Upper lobe of right lung (tissue), 1 donor: ENCODE results near the gene TMEM63A. TPM values are rescaled to one million over a fixed set of nuclear protein-coding genes. Genes with fewer than 3 reads are reported as not detected.

ENCODE experiments used
- ATAC-seq: fragments of 200-7000 bp; cut with Tn5 transposase; one replicate; pipeline ENCODE4 v1.9.1; 2020; ENCODE audit warnings: mild to moderate bottlenecking, moderate library complexity
- DNase-seq: peaks from one replicate; pipeline ENCODE4 v3.0.0-alpha.2; 2020
- H3K27ac ChIP-seq: fragments of 200-600 bp; one replicate; pipeline ENCODE4 v1.8.0; 2022
- H3K27me3 ChIP-seq: fragments of 200-600 bp; one replicate; pipeline ENCODE4 v1.8.0; 2022; ENCODE audit warnings: mild to moderate bottlenecking
- H3K36me3 ChIP-seq: fragments of 200-600 bp; one replicate; pipeline ENCODE4 v1.8.0; 2022
- H3K4me1 ChIP-seq: fragments of 200-600 bp; one replicate; pipeline ENCODE4 v1.8.0; 2022
- H3K4me3 ChIP-seq: fragments of 200-600 bp; one replicate; pipeline ENCODE4 v1.8.0; 2022; ENCODE audit warnings: mild to moderate bottlenecking
- H3K9me3 ChIP-seq: fragments of 200-600 bp; one replicate; pipeline ENCODE4 v1.8.0; 2022
- intact Hi-C: fragments of 100-400 bp; cut with DNase I; formaldehyde crosslinking; loops from one replicate; pipeline ENCODE4 v1.11.0; 2022
- total RNA-seq: library from RNA; stranded (reverse); fragmentation: NEBNext Ultra II Directional; extraction: Animal tissue kit (Norgen Biotek cat#: 25700); gene quantifications from one replicate; pipeline ENCODE4 v1.2.1, GENCODE V29; 2021
- TF ChIP-seq, protein P1 (sequence below): fragments of 200-600 bp; IDR thresholded peaks from one replicate; pipeline ENCODE4 v1.8.0; 2022; ENCODE audit warnings: antibody characterized with exemption
- donor health status: DM: no; HTN: yes; CAD: no; lungs with severe emphysema.

TMEM63A gene
- total RNA-seq, 1 donor from 2014 or later: 119 TPM

DNA sequence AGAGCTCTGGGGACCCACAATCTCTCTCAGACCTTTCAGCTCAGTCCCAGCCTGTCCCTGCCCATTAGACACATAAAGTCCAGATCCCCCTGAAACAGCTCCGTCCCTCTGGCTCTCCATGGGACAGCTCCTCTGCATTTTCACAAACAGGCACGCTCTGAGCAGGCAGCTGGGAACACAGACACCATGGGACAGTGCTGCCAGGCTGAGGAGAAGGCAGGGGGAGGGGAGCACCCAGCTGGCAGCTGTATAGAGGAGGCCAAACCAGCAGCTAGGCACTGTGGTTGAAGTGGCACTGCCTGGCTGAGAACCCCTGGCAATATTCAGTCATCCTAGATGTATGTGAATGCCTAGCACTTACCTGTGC, 2.0 kb downstream of the TMEM63A start:
- Histone ChIP-seq H3K27me3 (no peaks in the 10 kb centered on the region), H3K9me3 (no peaks in the 10 kb centered on the region), H3K27ac (peak overlapping the region; percentile 42), H3K4me1 (peaks cover 47% of the 10 kb centered on the region), H3K36me3 (peaks cover 13% of the 10 kb centered on the region), H3K4me3 (peak overlapping the region; percentile 99)
- TF ChIP-seq, protein P1, sequence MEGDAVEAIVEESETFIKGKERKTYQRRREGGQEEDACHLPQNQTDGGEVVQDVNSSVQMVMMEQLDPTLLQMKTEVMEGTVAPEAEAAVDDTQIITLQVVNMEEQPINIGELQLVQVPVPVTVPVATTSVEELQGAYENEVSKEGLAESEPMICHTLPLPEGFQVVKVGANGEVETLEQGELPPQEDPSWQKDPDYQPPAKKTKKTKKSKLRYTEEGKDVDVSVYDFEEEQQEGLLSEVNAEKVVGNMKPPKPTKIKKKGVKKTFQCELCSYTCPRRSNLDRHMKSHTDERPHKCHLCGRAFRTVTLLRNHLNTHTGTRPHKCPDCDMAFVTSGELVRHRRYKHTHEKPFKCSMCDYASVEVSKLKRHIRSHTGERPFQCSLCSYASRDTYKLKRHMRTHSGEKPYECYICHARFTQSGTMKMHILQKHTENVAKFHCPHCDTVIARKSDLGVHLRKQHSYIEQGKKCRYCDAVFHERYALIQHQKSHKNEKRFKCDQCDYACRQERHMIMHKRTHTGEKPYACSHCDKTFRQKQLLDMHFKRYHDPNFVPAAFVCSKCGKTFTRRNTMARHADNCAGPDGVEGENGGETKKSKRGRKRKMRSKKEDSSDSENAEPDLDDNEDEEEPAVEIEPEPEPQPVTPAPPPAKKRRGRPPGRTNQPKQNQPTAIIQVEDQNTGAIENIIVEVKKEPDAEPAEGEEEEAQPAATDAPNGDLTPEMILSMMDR: no peak
- DNase-seq (no peak), ATAC-seq (no peak)
- intact Hi-C loops: no loop called here

DNA sequence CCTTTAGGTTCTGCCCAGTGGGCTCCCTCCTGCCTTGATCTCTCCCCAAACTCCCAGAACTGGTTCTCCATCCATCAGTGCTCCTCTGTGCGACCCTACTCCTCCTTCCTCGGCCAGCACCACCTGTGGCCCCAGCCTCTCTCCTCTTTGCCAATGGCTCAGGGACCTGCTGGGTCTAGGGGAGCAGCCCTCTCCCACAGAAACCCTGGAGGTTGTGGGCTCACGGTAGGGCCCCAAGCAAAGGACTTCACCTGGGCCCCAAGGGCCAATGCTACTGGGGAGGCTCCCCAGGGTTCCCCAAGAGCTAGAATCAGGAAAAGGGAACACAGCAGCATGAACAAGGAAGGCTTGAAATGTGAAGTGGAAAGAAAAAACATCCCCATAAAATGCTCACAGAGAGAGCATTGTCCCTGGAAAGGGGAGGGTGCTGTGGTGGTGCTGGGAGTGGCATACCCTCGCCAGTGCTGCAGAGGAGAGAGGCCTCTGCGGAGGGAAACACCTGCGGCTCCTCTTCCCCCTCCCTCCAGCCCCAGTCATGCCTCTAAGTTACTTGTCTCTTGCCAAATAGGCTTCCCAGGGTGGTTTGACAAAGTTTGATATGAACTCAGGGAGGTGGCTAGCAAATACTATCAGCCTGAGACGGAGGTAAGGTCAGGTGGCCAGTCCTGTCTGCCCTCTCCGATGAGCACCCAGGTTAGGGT, 2.5 kb downstream of the TMEM63A start:
- peak overlapping the region; percentile 42 for H3K27ac ChIP-seq
- peaks cover 49% of the 10 kb centered on the region for H3K4me1 ChIP-seq
- H3K36me3 ChIP-seq: peaks cover 17% of the 10 kb centered on the region
- ATAC-seq: no peak
- DNase-seq: no peak
- peak overlapping the region; percentile 10 for H3K4me3 ChIP-seq
- TF ChIP-seq, protein P1: no peak
- no peaks in the 10 kb centered on the region for H3K9me3 ChIP-seq
- H3K27me3 ChIP-seq: no peaks in the 10 kb centered on the region
- intact Hi-C loops: no loop called here

DNA sequence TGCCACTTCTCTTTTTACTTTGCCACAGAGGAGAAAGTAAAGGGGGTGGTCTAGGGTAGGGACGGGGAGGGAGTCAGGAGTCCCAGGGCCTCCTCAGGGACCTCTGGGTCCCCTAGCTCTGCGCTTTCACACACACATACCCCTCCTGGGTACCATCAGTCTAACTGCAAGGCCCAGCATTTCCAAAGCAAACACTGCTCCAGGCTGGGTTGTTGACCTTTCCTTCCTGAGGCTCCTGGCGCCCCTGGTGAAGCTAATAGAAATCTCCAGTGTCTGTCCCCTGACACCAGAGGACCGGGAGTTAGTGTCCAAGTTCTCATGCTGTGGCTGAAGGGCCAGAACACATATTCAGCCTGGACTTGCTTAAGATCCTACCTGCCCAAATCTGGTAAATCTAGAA, 3.9 kb downstream of the TMEM63A start:
- Histone ChIP-seq H3K4me3 (no peak overlapping the region), H3K27me3 (no peaks in the 10 kb centered on the region), H3K4me1 (peaks cover 48% of the 10 kb centered on the region), H3K36me3 (peaks cover 30% of the 10 kb centered on the region), H3K9me3 (no peaks in the 10 kb centered on the region), H3K27ac (peak overlapping the region; percentile 47)
- TF ChIP-seq, protein P1: no peak
- DNase-seq (no peak), ATAC-seq (no peak)
- intact Hi-C loops: no loop called here

DNA sequence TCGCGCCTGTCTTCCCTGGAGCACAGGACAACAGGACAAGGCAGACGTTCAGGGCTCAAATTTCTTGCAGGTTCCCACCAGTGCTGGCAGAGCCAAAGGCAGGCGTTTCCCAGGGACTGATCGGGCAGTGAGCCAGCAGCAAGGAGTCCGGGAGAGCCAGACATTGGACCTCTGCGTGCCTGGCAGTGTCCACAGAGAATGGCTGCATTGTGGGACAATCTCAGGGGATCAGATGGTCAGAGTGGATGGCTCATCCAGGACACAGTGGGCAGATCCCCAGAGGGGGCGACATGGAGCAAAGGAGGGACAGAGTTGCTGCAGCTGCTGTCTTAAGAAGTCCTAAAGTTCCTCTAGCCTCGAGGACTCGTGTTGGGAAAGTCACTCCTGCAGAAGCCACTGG, 4.6 kb downstream of the TMEM63A start:
- intact Hi-C loops: no loop called here
- TF ChIP-seq, protein P1: peak; percentile 54
- Histone ChIP-seq H3K27ac (peak overlapping the region; percentile 47), H3K4me1 (peaks cover 45% of the 10 kb centered on the region), H3K36me3 (peaks cover 37% of the 10 kb centered on the region), H3K27me3 (no peaks in the 10 kb centered on the region), H3K4me3 (no peak overlapping the region), H3K9me3 (no peaks in the 10 kb centered on the region)
- peak; percentile 7 for ATAC-seq
- DNase-seq: peak; percentile 68

DNA sequence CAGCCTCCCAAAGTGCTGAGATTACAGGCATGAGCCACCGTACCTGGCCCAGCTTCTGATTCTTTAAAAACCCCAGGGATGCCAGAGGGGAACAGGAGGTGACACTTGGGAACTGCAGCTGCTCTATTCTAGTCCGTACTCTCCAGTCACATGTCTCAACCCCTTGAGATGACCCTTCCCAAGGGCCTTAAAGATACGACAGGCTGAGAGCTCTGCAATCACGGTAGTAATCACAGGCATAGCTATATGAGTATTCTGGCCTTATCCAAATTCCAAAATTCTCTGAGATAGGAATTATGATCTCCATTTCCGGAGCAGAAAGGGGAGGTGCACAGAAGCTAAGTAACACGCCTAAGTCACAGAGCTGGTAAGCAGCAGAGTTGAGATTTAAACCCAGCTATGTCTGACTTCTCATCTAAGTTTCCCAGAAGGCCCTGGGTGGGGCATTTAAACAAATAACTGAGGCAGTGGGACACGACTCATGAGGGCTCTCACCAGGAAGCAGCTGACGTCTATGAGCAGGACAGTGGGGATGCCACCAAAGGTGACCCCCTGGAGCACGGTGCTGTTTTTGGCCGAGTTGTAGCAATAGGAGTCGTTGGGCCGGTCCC, 5.2 kb downstream of the TMEM63A start:
- Histone ChIP-seq H3K36me3 (peaks cover 43% of the 10 kb centered on the region), H3K4me3 (no peak overlapping the region), H3K4me1 (peaks cover 45% of the 10 kb centered on the region), H3K9me3 (no peaks in the 10 kb centered on the region), H3K27ac (no peak overlapping the region), H3K27me3 (no peaks in the 10 kb centered on the region)
- intact Hi-C loops: no loop called here
- no peak for DNase-seq
- TF ChIP-seq, protein P1: no peak
- ATAC-seq: no peak
